H9 (cell line): ENCODE results near the gene MMP14. TPM values are rescaled to one million over a fixed set of nuclear protein-coding genes. Genes with fewer than 3 reads are reported as not detected.

Experiments
- DNase-seq: peaks from one replicate; pipeline ENCODE4 v3.0.0-alpha.2; 2017
- H2AFZ ChIP-seq: one replicate; pipeline ENCODE4 v1.6.1; 2013; ENCODE audit warnings: mild to moderate bottlenecking, low read length, control low read depth, moderate library complexity
- H2AK5ac ChIP-seq: 2 replicates; pipeline ENCODE4 v1.6.1; 2013; ENCODE audit warnings: low read length, control low read depth, mixed read lengths; ENCODE audit not compliant: insufficient read length
- H2BK120ac ChIP-seq: one replicate; pipeline ENCODE4 v1.6.1; 2013; ENCODE audit warnings: low read depth, mild to moderate bottlenecking, low read length, control low read depth, inconsistent platforms; ENCODE audit not compliant: poor library complexity, severe bottlenecking
- H2BK12ac ChIP-seq: 2 replicates; pipeline ENCODE4 v1.6.1; 2013; ENCODE audit warnings: low read length, control low read depth, mixed read lengths, low read depth; ENCODE audit not compliant: insufficient read length
- H2BK15ac ChIP-seq: 2 replicates; pipeline ENCODE4 v1.6.1; 2013; ENCODE audit warnings: low read depth, low read length, control low read depth
- H2BK20ac ChIP-seq: one replicate; pipeline ENCODE4 v1.6.1; 2013; ENCODE audit warnings: low read depth, mild to moderate bottlenecking, low read length, control low read depth, inconsistent platforms; ENCODE audit not compliant: poor library complexity, severe bottlenecking
- H2BK5ac ChIP-seq: 2 replicates; pipeline ENCODE4 v1.6.1; 2013; ENCODE audit warnings: low read length, control low read depth, mixed read lengths; ENCODE audit not compliant: insufficient read length
- H3K14ac ChIP-seq: 2 replicates; pipeline ENCODE4 v1.6.1; 2013; ENCODE audit warnings: low read length, control low read depth; ENCODE audit not compliant: insufficient read depth
- H3K18ac ChIP-seq: 2 replicates; pipeline ENCODE4 v1.6.1; 2013; ENCODE audit warnings: low read depth, mild to moderate bottlenecking, mixed read lengths, low read length, control low read depth; ENCODE audit not compliant: insufficient read length
- H3K23ac ChIP-seq: 2 replicates; pipeline ENCODE4 v1.6.1; 2013; ENCODE audit warnings: low read length, control low read depth, mixed read lengths, low read depth; ENCODE audit not compliant: insufficient read length
- H3K23me2 ChIP-seq: 2 replicates; pipeline ENCODE4 v1.6.1; 2013; ENCODE audit warnings: low read depth, mild to moderate bottlenecking, mixed read lengths, low read length, control low read depth; ENCODE audit not compliant: insufficient read length, poor library complexity, severe bottlenecking
- H3K27ac ChIP-seq: 2 replicates; pipeline ENCODE4 v1.5.1; 2013; ENCODE audit warnings: low read length, control low read depth, mixed read lengths, low read depth; ENCODE audit not compliant: insufficient read length
- H3K27me3 ChIP-seq: 2 replicates; pipeline ENCODE4 v1.6.1; 2013; ENCODE audit warnings: low read length, control low read depth, inconsistent platforms; ENCODE audit not compliant: insufficient read depth
- H3K4ac ChIP-seq: 2 replicates; pipeline ENCODE4 v1.6.1; 2013; ENCODE audit warnings: low read depth, mild to moderate bottlenecking, control low read depth, inconsistent platforms, low read length, moderate library complexity
- H3K4me1 ChIP-seq: 2 replicates; pipeline ENCODE4 v1.6.1; 2013; ENCODE audit warnings: low read length, control low read depth, inconsistent platforms; ENCODE audit not compliant: insufficient read depth
- H3K4me2 ChIP-seq: 2 replicates; pipeline ENCODE4 v1.6.1; 2013; ENCODE audit warnings: low read length, control low read depth, mixed read lengths; ENCODE audit not compliant: insufficient read length, insufficient read depth
- H3K56ac ChIP-seq: 2 replicates; pipeline ENCODE4 v1.6.1; 2013; ENCODE audit warnings: low read depth, mild to moderate bottlenecking, mixed read lengths, low read length, control low read depth; ENCODE audit not compliant: insufficient read length
- H3K79me1 ChIP-seq: 2 replicates; pipeline ENCODE4 v1.6.1; 2013; ENCODE audit warnings: low read depth, mild to moderate bottlenecking, moderate library complexity, low read length, control low read depth, inconsistent platforms; ENCODE audit not compliant: insufficient read depth, poor library complexity, severe bottlenecking
- H3K79me2 ChIP-seq: 2 replicates; pipeline ENCODE4 v1.6.1; 2013; ENCODE audit warnings: low read length, control low read depth, inconsistent platforms; ENCODE audit not compliant: insufficient read depth
- H3K9ac ChIP-seq: 2 replicates; pipeline ENCODE4 v1.6.1; 2013; ENCODE audit warnings: low read length, control low read depth, mixed read lengths; ENCODE audit not compliant: insufficient read length; ENCODE audit errors: extremely low read depth
- H3K9me3 ChIP-seq: one replicate; pipeline ENCODE4 v1.6.1; 2013; ENCODE audit warnings: low read depth, low read length, inconsistent platforms; ENCODE audit not compliant: control insufficient read depth
- H3T11ph ChIP-seq: one replicate; pipeline ENCODE4 v1.6.1; 2013; ENCODE audit warnings: mild to moderate bottlenecking, low read length, control low read depth, inconsistent platforms
- H4K20me1 ChIP-seq: one replicate; pipeline ENCODE4 v1.6.1; 2013; ENCODE audit not compliant: control insufficient read depth, insufficient read length, insufficient read depth
- H4K5ac ChIP-seq: 2 replicates; pipeline ENCODE4 v1.6.1; 2013; ENCODE audit warnings: low read depth, mild to moderate bottlenecking, mixed read lengths, low read length, control low read depth; ENCODE audit not compliant: insufficient read length
- H4K8ac ChIP-seq: replicated peaks from 2 replicates; pipeline ENCODE4 v1.6.1; 2013; ENCODE audit warnings: low read length, control low read depth, mixed read lengths, low read depth; ENCODE audit not compliant: insufficient read length
- H4K91ac ChIP-seq: 2 replicates; pipeline ENCODE4 v1.6.1; 2013; ENCODE audit warnings: low read depth, mild to moderate bottlenecking, moderate library complexity, mixed read lengths, low read length, control low read depth; ENCODE audit not compliant: insufficient read length
- H3K27ac Mint-ChIP-seq, 3 experiments: 2 replicates in 2 of 3; 3 replicates in 1 of 3; pipeline ENCODE4 v1.8.0; 2020 to 2021; ENCODE audit warnings: mixed read lengths in 3 of 3, mild to moderate bottlenecking in 1 of 3, moderate library complexity in 1 of 3
- H3K27me3 Mint-ChIP-seq: 2 replicates; pipeline ENCODE4 v1.8.0; 2021; ENCODE audit warnings: low read depth, mild to moderate bottlenecking, moderate library complexity, mixed read lengths
- H3K36me3 Mint-ChIP-seq, 3 experiments: 2 replicates in 2 of 3; 3 replicates in 1 of 3; pipeline ENCODE4 v1.8.0; 2020 to 2021; ENCODE audit warnings: low read depth in 3 of 3, mixed read lengths in 3 of 3; ENCODE audit not compliant: insufficient read depth in 1 of 3
- H3K4me1 Mint-ChIP-seq, 2 experiments: 2 replicates each; pipeline ENCODE4 v1.8.0; 2020; ENCODE audit warnings: mixed read lengths in 2 of 2
- H3K4me3 Mint-ChIP-seq, 2 experiments: 2 replicates in 1 of 2; 3 replicates in 1 of 2; pipeline ENCODE4 v1.8.0; 2020 to 2021; ENCODE audit warnings: mild to moderate bottlenecking in 2 of 2, mixed read lengths in 2 of 2, moderate library complexity in 1 of 2
- H3K9me3 Mint-ChIP-seq, 2 experiments: 2 replicates in 1 of 2; 3 replicates in 1 of 2; pipeline ENCODE4 v1.8.0; 2020; ENCODE audit warnings: mild to moderate bottlenecking in 2 of 2, mixed read lengths in 2 of 2, moderate library complexity in 1 of 2
- CTCF ChIP-seq: fragments of 200-600 bp; sonication (generic); conservative IDR thresholded peaks from 3 replicates; pipeline ENCODE4 v1.8.0; 2021; ENCODE audit warnings: antibody characterized with exemption, mild to moderate bottlenecking
- WGBS: extraction: QIAGEN DNeasy Blood & Tissue Kit; methylation state at CpG from one replicate; pipeline ENCODE4 v1.1.7; 2013; ENCODE audit warnings: missing lambda C conversion rate, low lambda C conversion rate, mixed read lengths; ENCODE audit not compliant: insufficient read length; ENCODE audit errors: extremely low coverage; 5-methylcytosine and 5-hydroxymethylcytosine counted together
- total RNA-seq: library from RNA; stranded (reverse); gene quantifications from 2 replicates; pipeline ENCODE4 v1.2.1, GENCODE V29; 2021

The MMP14 gene
- total RNA-seq, 1 experiment from 2014 or later = 56.5 TPM

DNA sequence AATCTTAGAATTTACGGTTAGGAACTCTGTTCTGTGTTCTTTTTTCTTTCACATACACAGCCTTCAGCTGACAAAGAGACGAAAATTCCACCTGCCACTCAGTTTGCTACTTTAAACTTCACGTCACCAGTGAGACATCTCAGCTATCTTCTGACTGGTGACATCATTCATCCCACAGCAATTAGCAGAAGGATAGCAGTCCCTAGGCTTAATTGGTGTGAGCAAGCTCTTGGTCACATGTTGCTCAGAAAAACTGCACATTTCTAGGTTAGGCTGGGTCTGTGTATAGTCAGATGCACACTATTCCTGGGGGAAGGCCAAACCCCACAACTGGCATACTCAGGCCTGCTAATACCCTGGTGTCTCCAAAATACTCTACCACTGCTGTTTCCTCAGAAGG, 45.1 kb upstream of the MMP14 start:
- DNase-seq = no peak
- H2BK20ac ChIP-seq = no peak overlapping the region
- no peak overlapping the region for H3T11ph ChIP-seq
- H3K4me2 ChIP-seq = no peak overlapping the region
- H3K56ac ChIP-seq = no peak overlapping the region
- H3K27me3 ChIP-seq = no peaks in the 10 kb centered on the region
- H3K4me1 ChIP-seq = 0 out of 2 replicates have a peak, but pooled peaks cover under 1% of the 10 kb centered on the region
- H3K4me1 Mint-ChIP-seq = peaks cover 3% of the 10 kb centered on the region in 2 experiments
- no peaks in the 10 kb centered on the region for H4K20me1 ChIP-seq
- no peak overlapping the region for H3K18ac ChIP-seq
- no peak overlapping the region for H3K23ac ChIP-seq
- H3K14ac ChIP-seq = no peak overlapping the region
- no peak overlapping the region for H3K27ac Mint-ChIP-seq
- WGBS = no CpG with 5 or more reads among the region's 3 CpGs
- H4K8ac ChIP-seq = no peak overlapping the region
- no peaks in the 10 kb centered on the region for H3K79me1 ChIP-seq
- H3K23me2 ChIP-seq = no peaks in the 10 kb centered on the region
- H2AK5ac ChIP-seq = no peak overlapping the region
- H3K4ac ChIP-seq = no peak overlapping the region
- H4K91ac ChIP-seq = no peak overlapping the region
- H2BK120ac ChIP-seq = no peak overlapping the region
- H3K4me3 Mint-ChIP-seq = no peak overlapping the region
- H3K9ac ChIP-seq = no peak overlapping the region
- no peak overlapping the region for H2BK15ac ChIP-seq
- no peak overlapping the region for H4K5ac ChIP-seq
- no peak overlapping the region for H2AFZ ChIP-seq
- no peaks in the 10 kb centered on the region; the same call in 1 of the 2 replicates for H3K79me2 ChIP-seq
- peaks cover 2% of the 10 kb centered on the region for H3K27me3 Mint-ChIP-seq
- TF ChIP-seq CTCF = no peak
- no peak overlapping the region for H3K27ac ChIP-seq
- H2BK5ac ChIP-seq = no peak overlapping the region
- H3K36me3 Mint-ChIP-seq = peaks cover 0 to 4% (median 2%) of the 10 kb centered on the region in 3 experiments; a peak in 3 of 7 replicates
- H3K9me3 ChIP-seq = no peaks in the 10 kb centered on the region
- no peak overlapping the region for H2BK12ac ChIP-seq
- peaks cover 2 to 3% of the 10 kb centered on the region in 2 experiments; a peak in 3 of 5 replicates for H3K9me3 Mint-ChIP-seq
